Measurements from ENCODE around the gene ZKSCAN7.

ZKSCAN7 gene

GRCh38 chr3:44555723-44556122 lies 730 bp downstream of the ZKSCAN7 start:
- Histone ChIP-seq H3K9me3 (ENCODE audit: insufficient read depth, low read length) (no peaks in the 10 kb centered on the region), H3K27me3 (ENCODE audit: low read length) (no peaks in the 10 kb centered on the region), H3K27ac (ENCODE audit: low read depth, low read length) (no peak overlapping the region), H3K9ac (ENCODE audit: low read length) (peak overlapping the region; percentile 48), H3K4me3 (ENCODE audit: insufficient read depth, low read length, poor library complexity, severe bottlenecking) (peak overlapping the region; percentile 55), H3K79me2 (ENCODE audit: insufficient read depth, low read length) (no peaks in the 10 kb centered on the region), H3K9me2 (replicated peaks; ENCODE audit: insufficient read depth, low read length) (no peaks in the 10 kb centered on the region), H3K4me2 (ENCODE audit: low read depth, low read length, poor library complexity, severe bottlenecking) (peak overlapping the region; percentile 63), H2AFZ (ENCODE audit: low read depth, low read length, severe bottlenecking) (peak overlapping the region; percentile 81), H3F3A (ENCODE audit: insufficient read depth) (no peaks in the 10 kb centered on the region), H3K36me3 (ENCODE audit: low read length) (no peaks in the 10 kb centered on the region), H4K20me1 (ENCODE audit: low read depth, low read length) (no peaks in the 10 kb centered on the region)
- TF ChIP-seq, protein P1, sequence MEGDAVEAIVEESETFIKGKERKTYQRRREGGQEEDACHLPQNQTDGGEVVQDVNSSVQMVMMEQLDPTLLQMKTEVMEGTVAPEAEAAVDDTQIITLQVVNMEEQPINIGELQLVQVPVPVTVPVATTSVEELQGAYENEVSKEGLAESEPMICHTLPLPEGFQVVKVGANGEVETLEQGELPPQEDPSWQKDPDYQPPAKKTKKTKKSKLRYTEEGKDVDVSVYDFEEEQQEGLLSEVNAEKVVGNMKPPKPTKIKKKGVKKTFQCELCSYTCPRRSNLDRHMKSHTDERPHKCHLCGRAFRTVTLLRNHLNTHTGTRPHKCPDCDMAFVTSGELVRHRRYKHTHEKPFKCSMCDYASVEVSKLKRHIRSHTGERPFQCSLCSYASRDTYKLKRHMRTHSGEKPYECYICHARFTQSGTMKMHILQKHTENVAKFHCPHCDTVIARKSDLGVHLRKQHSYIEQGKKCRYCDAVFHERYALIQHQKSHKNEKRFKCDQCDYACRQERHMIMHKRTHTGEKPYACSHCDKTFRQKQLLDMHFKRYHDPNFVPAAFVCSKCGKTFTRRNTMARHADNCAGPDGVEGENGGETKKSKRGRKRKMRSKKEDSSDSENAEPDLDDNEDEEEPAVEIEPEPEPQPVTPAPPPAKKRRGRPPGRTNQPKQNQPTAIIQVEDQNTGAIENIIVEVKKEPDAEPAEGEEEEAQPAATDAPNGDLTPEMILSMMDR (IDR thresholded peaks at IDR 0.05; ENCODE audit: insufficient read depth, low read length, poor library complexity, severe bottlenecking), result no peak
- no peak for TF ChIP-seq EZH2phosphoT487 (conservative IDR thresholded peaks at IDR 0.05; ENCODE audit: low read length)

DNA sequence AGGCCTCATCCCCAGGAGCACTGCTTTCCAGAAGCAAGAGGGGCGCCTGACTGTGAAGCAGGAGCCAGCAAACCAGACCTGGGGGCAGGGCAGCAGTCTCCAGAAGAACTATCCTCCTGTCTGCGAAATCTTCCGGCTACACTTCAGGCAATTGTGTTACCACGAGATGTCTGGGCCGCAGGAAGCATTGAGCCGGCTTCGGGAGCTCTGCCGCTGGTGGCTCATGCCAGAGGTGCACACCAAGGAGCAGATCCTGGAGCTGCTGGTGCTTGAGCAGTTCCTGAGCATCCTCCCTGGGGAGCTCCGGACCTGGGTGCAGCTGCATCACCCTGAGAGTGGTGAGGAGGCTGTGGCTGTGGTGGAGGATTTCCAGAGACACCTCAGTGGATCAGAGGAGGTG lies 2.1 kb downstream of the ZKSCAN7 start:
- Histone ChIP-seq H3K79me2 (ENCODE audit: insufficient read depth, low read length) (no peaks in the 10 kb centered on the region), H3K9me2 (replicated peaks; ENCODE audit: insufficient read depth, low read length) (no peaks in the 10 kb centered on the region), H2AFZ (ENCODE audit: low read depth, low read length, severe bottlenecking) (no peak overlapping the region), H3K9ac (ENCODE audit: low read length) (no peak overlapping the region), H3K27ac (ENCODE audit: low read depth, low read length) (no peak overlapping the region), H3K27me3 (ENCODE audit: low read length) (no peaks in the 10 kb centered on the region), H3K4me2 (ENCODE audit: low read depth, low read length, poor library complexity, severe bottlenecking) (no peak overlapping the region), H3K9me3 (ENCODE audit: insufficient read depth, low read length) (peaks cover 3% of the 10 kb centered on the region; the same call in 1 of the 2 replicates), H3K36me3 (ENCODE audit: low read length) (no peaks in the 10 kb centered on the region), H3F3A (ENCODE audit: insufficient read depth) (no peaks in the 10 kb centered on the region), H4K20me1 (ENCODE audit: low read depth, low read length) (no peaks in the 10 kb centered on the region), H3K4me3 (ENCODE audit: insufficient read depth, low read length, poor library complexity, severe bottlenecking) (no peak overlapping the region)
- TF ChIP-seq, protein P1 (IDR thresholded peaks at IDR 0.05; ENCODE audit: insufficient read depth, low read length, poor library complexity, severe bottlenecking), result no peak
- no peak for TF ChIP-seq EZH2phosphoT487 (conservative IDR thresholded peaks at IDR 0.05; ENCODE audit: low read length)

GRCh38 chr3:44561076-44561475 lies 6.1 kb downstream of the ZKSCAN7 start:
- H3K27me3 ChIP-seq (ENCODE audit: low read length), result no peaks in the 10 kb centered on the region
- H3K27ac ChIP-seq (ENCODE audit: low read depth, low read length), result no peak overlapping the region
- no peak overlapping the region for H2AFZ ChIP-seq (ENCODE audit: low read depth, low read length, severe bottlenecking)
- no peaks in the 10 kb centered on the region for H4K20me1 ChIP-seq (ENCODE audit: low read depth, low read length)
- peaks cover 3% of the 10 kb centered on the region; the same call in 1 of the 2 replicates for H3K9me3 ChIP-seq (ENCODE audit: insufficient read depth, low read length)
- H3K9ac ChIP-seq (ENCODE audit: low read length), result no peak overlapping the region
- TF ChIP-seq, protein P1 (IDR thresholded peaks at IDR 0.05; ENCODE audit: insufficient read depth, low read length, poor library complexity, severe bottlenecking), result no peak
- no peak for TF ChIP-seq EZH2phosphoT487 (conservative IDR thresholded peaks at IDR 0.05; ENCODE audit: low read length)
- H3F3A ChIP-seq (ENCODE audit: insufficient read depth), result no peaks in the 10 kb centered on the region
- H3K79me2 ChIP-seq (ENCODE audit: insufficient read depth, low read length), result no peaks in the 10 kb centered on the region
- H3K9me2 ChIP-seq (replicated peaks; ENCODE audit: insufficient read depth, low read length), result no peaks in the 10 kb centered on the region
- no peaks in the 10 kb centered on the region for H3K36me3 ChIP-seq (ENCODE audit: low read length)
- H3K4me3 ChIP-seq (ENCODE audit: insufficient read depth, low read length, poor library complexity, severe bottlenecking), result no peak overlapping the region
- H3K4me2 ChIP-seq (ENCODE audit: low read depth, low read length, poor library complexity, severe bottlenecking), result no peak overlapping the region
